ENCODE results near the gene GHR. TPM values are rescaled to one million over a fixed set of nuclear protein-coding genes. Genes with fewer than 3 reads are reported as not detected.

GHR gene
- total and polyA plus RNA-seq, 12 donors, result 4.1 to 15.1 (median 11.5) TPM

GRCh38 chr5:42467981-42468524 is 44.8 kb downstream of the GHR start:
- Histone ChIP-seq H3K9me3 (no peaks in the 10 kb centered on the region), H3K36me3 (peaks cover 0 to 13% (median 0%) of the 10 kb centered on the region in 9 donors), H3K4me3 (no peak overlapping the region), H3K27ac (no peak overlapping the region), H3K4me1 (no peaks in the 10 kb centered on the region), H3K27me3 (no peaks in the 10 kb centered on the region)
- no peak for TF ChIP-seq CTCF (IDR thresholded peaks at IDR 0.05)
- DNase-seq (no peak), ATAC-seq (no peak)
- intact Hi-C loops (cut with DNase I), result no loop called here
- WGBS, 2 donors, result 91 to 94% methylated on average over 8 of the region's 8 CpGs

GRCh38 chr5:42483472-42484154 is 60.4 kb downstream of the GHR start:
- intact Hi-C loops (cut with DNase I), result no loop called here
- WGBS, 2 donors, result 70 to 75% methylated on average over 5 of the region's 5 CpGs
- Histone ChIP-seq H3K4me3 (no peak overlapping the region), H3K36me3 (peaks cover 0 to 4% (median 0%) of the 10 kb centered on the region in 9 donors), H3K4me1 (peaks cover 0 to 8% (median 5%) of the 10 kb centered on the region in 9 donors), H3K9me3 (peaks cover 0 to 20% (median 0%) of the 10 kb centered on the region in 11 donors), H3K27ac (no peak overlapping the region), H3K27me3 (no peaks in the 10 kb centered on the region)
- TF ChIP-seq CTCF (IDR thresholded peaks at IDR 0.05), result no peak
- no peak for ATAC-seq
- no peak for DNase-seq

DNA sequence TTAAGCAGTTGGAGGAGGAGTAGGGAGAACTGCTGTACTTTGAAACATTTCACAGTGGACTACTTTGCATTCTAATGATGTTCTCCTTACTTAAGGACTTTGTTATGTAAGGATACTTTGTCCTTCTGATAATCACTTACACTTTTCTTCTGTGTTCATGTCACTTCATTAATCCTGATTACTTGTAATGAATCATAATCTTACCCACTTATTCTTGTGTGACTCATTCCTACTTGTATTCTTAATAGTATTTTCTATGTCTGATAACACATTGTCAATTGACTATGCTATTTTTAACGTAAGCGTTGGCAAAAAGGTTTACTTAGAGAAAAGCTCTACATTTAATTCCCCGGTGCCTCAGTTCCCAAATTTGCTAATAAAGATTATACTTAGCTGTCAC is 63.8 kb downstream of the GHR start:
- 53 to 63% methylated on average over 3 of the region's 3 CpGs for WGBS, 2 donors
- no peak for DNase-seq
- ATAC-seq, result no peak
- H3K4me3 ChIP-seq, result no peak overlapping the region
- H3K9me3 ChIP-seq, result peaks cover 0 to 10% (median 0%) of the 10 kb centered on the region in 11 donors
- no peaks in the 10 kb centered on the region for H3K27me3 ChIP-seq
- H3K27ac ChIP-seq, result no peak overlapping the region
- intact Hi-C loops (cut with DNase I), result no loop called here
- peaks cover 0 to 30% (median 23%) of the 10 kb centered on the region in 9 donors for H3K4me1 ChIP-seq
- peaks cover 0 to 3% (median 0%) of the 10 kb centered on the region in 9 donors for H3K36me3 ChIP-seq
- no peak for TF ChIP-seq CTCF (IDR thresholded peaks at IDR 0.05)

DNA sequence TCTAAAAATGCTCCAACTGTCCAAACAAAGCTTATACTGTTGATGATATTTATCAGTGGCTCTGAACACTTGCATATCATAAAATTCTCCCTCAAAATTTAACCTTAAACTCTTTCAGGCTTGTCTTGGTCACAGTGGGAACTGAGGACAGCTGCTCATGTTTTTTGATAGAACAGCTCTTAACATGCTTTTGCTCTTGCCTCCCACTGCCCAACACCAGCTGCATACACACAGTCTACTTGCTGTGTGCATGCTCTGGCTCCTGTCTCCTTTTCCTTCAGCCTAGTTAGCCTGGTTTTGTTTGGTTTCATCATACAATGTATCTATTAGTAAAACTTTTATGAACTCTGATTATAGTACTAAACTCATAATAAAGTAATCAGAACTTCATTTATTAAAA is 64.6 kb downstream of the GHR start:
- Histone ChIP-seq H3K4me3 (no peak overlapping the region), H3K4me1 (peaks cover 0 to 35% (median 26%) of the 10 kb centered on the region in 9 donors), H3K27me3 (no peaks in the 10 kb centered on the region), H3K36me3 (no peaks in the 10 kb centered on the region), H3K9me3 (peaks cover 0 to 2% (median 0%) of the 10 kb centered on the region in 11 donors), H3K27ac (no peak overlapping the region)
- DNase-seq (no peak), ATAC-seq (no peak)
- TF ChIP-seq CTCF (IDR thresholded peaks at IDR 0.05), result no peak
- intact Hi-C loops (cut with DNase I), result no loop called here

Data from heart right ventricle (tissue), 16 donors.